ENCODE measurements around the gene LONRF2.

LONRF2 gene

GRCh38 chr2:100302585-100302892 is 19.8 kb downstream of the LONRF2 start:
- peaks cover 10% of the 10 kb centered on the region for H3K9me3 ChIP-seq (ENCODE audit: control insufficient read depth, low read length)
- no peak overlapping the region for H3K14ac ChIP-seq (ENCODE audit: low read length in 2 of 2)

GRCh38 chr2:100301881-100302584 is 20.3 kb downstream of the LONRF2 start:
- WGBS = 90% methylated on average over 5 of the region's 7 CpGs
- H3K4me3 ChIP-seq (ENCODE audit: insufficient read depth in 1 of 2, low read depth in 1 of 2, low read length in 2 of 2) = no peak overlapping the region
- no peak for DNase-seq

More at GRCh38 chr2:100302585-100302892, 19.8 kb downstream of the LONRF2 start:
- H3K4me3 ChIP-seq (ENCODE audit: insufficient read depth in 1 of 2, low read depth in 1 of 2, low read length in 2 of 2) = no peak overlapping the region
- peaks cover 0 to 4% of the 10 kb centered on the region in 2 experiments for H3K27me3 ChIP-seq (ENCODE audit: control insufficient read depth in 1 of 2, insufficient read depth in 1 of 2, low read length in 2 of 2)
- H2BK120ac ChIP-seq (ENCODE audit: low read depth, low read length) = no peak overlapping the region
- no peak overlapping the region for H4K8ac ChIP-seq (ENCODE audit: low read length)
- H3K4ac ChIP-seq (ENCODE audit: low read depth in 1 of 2, low read length in 2 of 2) = no peak overlapping the region
- H2AFZ ChIP-seq (ENCODE audit: low read depth, low read length) = no peak overlapping the region
- no peak overlapping the region for H3K27ac ChIP-seq (ENCODE audit: low read length, poor library complexity, severe bottlenecking)
- no peak overlapping the region for H3K4me2 ChIP-seq (ENCODE audit: low read length, poor library complexity, severe bottlenecking)
- no peak for DNase-seq
- H2BK5ac ChIP-seq (ENCODE audit: low read depth, low read length, poor library complexity, severe bottlenecking) = no peak overlapping the region
- H2AK5ac ChIP-seq (ENCODE audit: low read length, severe bottlenecking) = no peak overlapping the region
- H3K4me1 ChIP-seq (ENCODE audit: control insufficient read depth, insufficient read depth, low read depth, low read length) = no peaks in the 10 kb centered on the region
- no peak overlapping the region for H3K23ac ChIP-seq (ENCODE audit: low read length in 2 of 2)
- no peak overlapping the region for H4K91ac ChIP-seq (ENCODE audit: low read length)
- H2BK15ac ChIP-seq (ENCODE audit: low read depth, poor library complexity, severe bottlenecking) = no peak overlapping the region
- H2BK12ac ChIP-seq (ENCODE audit: low read length in 2 of 2) = no peak overlapping the region
- H3K36me3 ChIP-seq (ENCODE audit: control insufficient read depth in 1 of 2, insufficient read depth in 2 of 2, low read depth in 1 of 2, low read length in 2 of 2) = no peaks in the 10 kb centered on the region
- H3K79me1 ChIP-seq (replicated peaks; ENCODE audit: low read length, poor library complexity, severe bottlenecking) = no peaks in the 10 kb centered on the region
- 79% methylated on average over 3 of the region's 3 CpGs for WGBS
- H3K9ac ChIP-seq (ENCODE audit: low read length) = no peak overlapping the region
- no peak overlapping the region for H3K18ac ChIP-seq (ENCODE audit: low read depth in 1 of 2, low read length in 2 of 2)

GRCh38 chr2:100299548-100299947 is 22.8 kb downstream of the LONRF2 start:
- no peak overlapping the region for H3K9ac ChIP-seq (ENCODE audit: low read length)
- no peak overlapping the region for H3K4me2 ChIP-seq (ENCODE audit: low read length, poor library complexity, severe bottlenecking)
- no peak overlapping the region for H3K23ac ChIP-seq (ENCODE audit: low read length in 2 of 2)
- no peak overlapping the region for H2BK5ac ChIP-seq (ENCODE audit: low read depth, low read length, poor library complexity, severe bottlenecking)
- no peak overlapping the region for H3K27ac ChIP-seq (ENCODE audit: low read length, poor library complexity, severe bottlenecking)
- H2AFZ ChIP-seq (ENCODE audit: low read depth, low read length) = no peak overlapping the region
- no peak overlapping the region for H3K14ac ChIP-seq (ENCODE audit: low read length in 2 of 2)
- H2BK15ac ChIP-seq (ENCODE audit: low read depth, poor library complexity, severe bottlenecking) = no peak overlapping the region
- no peaks in the 10 kb centered on the region for H3K79me1 ChIP-seq (replicated peaks; ENCODE audit: low read length, poor library complexity, severe bottlenecking)
- no peak overlapping the region for H3K18ac ChIP-seq (ENCODE audit: low read depth in 1 of 2, low read length in 2 of 2)
- DNase-seq = no peak
- 99% methylated on average over 3 of the region's 5 CpGs for WGBS
- no peaks in the 10 kb centered on the region for H3K4me1 ChIP-seq (ENCODE audit: control insufficient read depth, insufficient read depth, low read depth, low read length)
- H3K4me3 ChIP-seq (ENCODE audit: insufficient read depth in 1 of 2, low read depth in 1 of 2, low read length in 2 of 2) = no peak overlapping the region
- H2AK5ac ChIP-seq (ENCODE audit: low read length, severe bottlenecking) = no peak overlapping the region
- peaks cover 0 to 4% of the 10 kb centered on the region in 2 experiments for H3K27me3 ChIP-seq (ENCODE audit: control insufficient read depth in 1 of 2, insufficient read depth in 1 of 2, low read length in 2 of 2)
- peaks cover 10% of the 10 kb centered on the region for H3K9me3 ChIP-seq (ENCODE audit: control insufficient read depth, low read length)
- H3K36me3 ChIP-seq (ENCODE audit: control insufficient read depth in 1 of 2, insufficient read depth in 2 of 2, low read depth in 1 of 2, low read length in 2 of 2) = no peaks in the 10 kb centered on the region
- no peak overlapping the region for H4K91ac ChIP-seq (ENCODE audit: low read length)
- no peak overlapping the region for H2BK120ac ChIP-seq (ENCODE audit: low read depth, low read length)
- no peak overlapping the region for H2BK12ac ChIP-seq (ENCODE audit: low read length in 2 of 2)
- H3K4ac ChIP-seq (ENCODE audit: low read depth in 1 of 2, low read length in 2 of 2) = no peak overlapping the region
- H4K8ac ChIP-seq (ENCODE audit: low read length) = no peak overlapping the region

More at GRCh38 chr2:100301881-100302584, 20.3 kb downstream of the LONRF2 start:
- H2BK12ac ChIP-seq (ENCODE audit: low read length in 2 of 2) = no peak overlapping the region
- H3K4me2 ChIP-seq (ENCODE audit: low read length, poor library complexity, severe bottlenecking) = no peak overlapping the region
- peaks cover 0 to 4% of the 10 kb centered on the region in 2 experiments for H3K27me3 ChIP-seq (ENCODE audit: control insufficient read depth in 1 of 2, insufficient read depth in 1 of 2, low read length in 2 of 2)
- H3K4me1 ChIP-seq (ENCODE audit: control insufficient read depth, insufficient read depth, low read depth, low read length) = no peaks in the 10 kb centered on the region
- H3K4ac ChIP-seq (ENCODE audit: low read depth in 1 of 2, low read length in 2 of 2) = no peak overlapping the region
- no peak overlapping the region for H2AFZ ChIP-seq (ENCODE audit: low read depth, low read length)
- no peak overlapping the region for H3K27ac ChIP-seq (ENCODE audit: low read length, poor library complexity, severe bottlenecking)
- H2BK15ac ChIP-seq (ENCODE audit: low read depth, poor library complexity, severe bottlenecking) = no peak overlapping the region
- H3K79me1 ChIP-seq (replicated peaks; ENCODE audit: low read length, poor library complexity, severe bottlenecking) = no peaks in the 10 kb centered on the region
- no peak overlapping the region for H3K18ac ChIP-seq (ENCODE audit: low read depth in 1 of 2, low read length in 2 of 2)
- no peak overlapping the region for H4K91ac ChIP-seq (ENCODE audit: low read length)
- no peak overlapping the region for H3K14ac ChIP-seq (ENCODE audit: low read length in 2 of 2)
- H3K9ac ChIP-seq (ENCODE audit: low read length) = no peak overlapping the region
- H4K8ac ChIP-seq (ENCODE audit: low read length) = no peak overlapping the region
- peaks cover 10% of the 10 kb centered on the region for H3K9me3 ChIP-seq (ENCODE audit: control insufficient read depth, low read length)
- H3K23ac ChIP-seq (ENCODE audit: low read length in 2 of 2) = no peak overlapping the region
- no peak overlapping the region for H2BK120ac ChIP-seq (ENCODE audit: low read depth, low read length)
- H3K36me3 ChIP-seq (ENCODE audit: control insufficient read depth in 1 of 2, insufficient read depth in 2 of 2, low read depth in 1 of 2, low read length in 2 of 2) = no peaks in the 10 kb centered on the region
- no peak overlapping the region for H2BK5ac ChIP-seq (ENCODE audit: low read depth, low read length, poor library complexity, severe bottlenecking)
- H2AK5ac ChIP-seq (ENCODE audit: low read length, severe bottlenecking) = no peak overlapping the region

- H2BK120ac ChIP-seq (ENCODE audit: low read depth, low read length) = no peak overlapping the region
- H3K9me3 ChIP-seq (ENCODE audit: control insufficient read depth, low read length) = no peaks in the 10 kb centered on the region
- no peaks in the 10 kb centered on the region for H3K36me3 ChIP-seq (ENCODE audit: control insufficient read depth in 1 of 2, insufficient read depth in 2 of 2, low read depth in 1 of 2, low read length in 2 of 2)
- no peak overlapping the region for H3K4me3 ChIP-seq (ENCODE audit: insufficient read depth in 1 of 2, low read depth in 1 of 2, low read length in 2 of 2)
- no peaks in the 10 kb centered on the region for H3K79me1 ChIP-seq (replicated peaks; ENCODE audit: low read length, poor library complexity, severe bottlenecking)
- no peak overlapping the region for H4K91ac ChIP-seq (ENCODE audit: low read length)
- H4K8ac ChIP-seq (ENCODE audit: low read length) = peak overlapping the region; percentile 30
- no peak overlapping the region for H3K18ac ChIP-seq (ENCODE audit: low read depth in 1 of 2, low read length in 2 of 2)
- H3K27me3 ChIP-seq (ENCODE audit: control insufficient read depth in 1 of 2, insufficient read depth in 1 of 2, low read length in 2 of 2) = peaks cover 0 to 4% of the 10 kb centered on the region in 2 experiments
- peaks cover 3% of the 10 kb centered on the region for H3K4me1 ChIP-seq (ENCODE audit: control insufficient read depth, insufficient read depth, low read depth, low read length)
- WGBS = 94% methylated on average over 2 of the region's 3 CpGs
- H2BK12ac ChIP-seq (ENCODE audit: low read length in 2 of 2) = no peak overlapping the region
- no peak overlapping the region for H3K23ac ChIP-seq (ENCODE audit: low read length in 2 of 2)
- no peak overlapping the region for H3K4ac ChIP-seq (ENCODE audit: low read depth in 1 of 2, low read length in 2 of 2)
- no peak overlapping the region for H2AFZ ChIP-seq (ENCODE audit: low read depth, low read length)
- H3K14ac ChIP-seq (ENCODE audit: low read length in 2 of 2) = no peak overlapping the region
- no peak overlapping the region for H2BK15ac ChIP-seq (ENCODE audit: low read depth, poor library complexity, severe bottlenecking)
- H2AK5ac ChIP-seq (ENCODE audit: low read length, severe bottlenecking) = no peak overlapping the region
- no peak overlapping the region for H3K27ac ChIP-seq (ENCODE audit: low read length, poor library complexity, severe bottlenecking)
- no peak overlapping the region for H2BK5ac ChIP-seq (ENCODE audit: low read depth, low read length, poor library complexity, severe bottlenecking)
- DNase-seq = no peak
- no peak overlapping the region for H3K4me2 ChIP-seq (ENCODE audit: low read length, poor library complexity, severe bottlenecking)
- no peak overlapping the region for H3K9ac ChIP-seq (ENCODE audit: low read length)
Observed at GRCh38 chr2:100297511-100297910, 24.8 kb downstream of the LONRF2 start.

Measured in mesenchymal stem cell (in vitro differentiated cells and primary cell).